GM21786 (cell line): ENCODE results near the gene SNX24.
A peak's percentile ranks its signal among the peaks of the same experiment; 100 is the strongest.

Experiments used
- ATAC-seq: cut with Tn5 transposase; IDR thresholded peaks from one replicate; pipeline ENCODE4 v1.9.1; 2021; ENCODE audit not compliant: unreplicated experiment

SNX24 gene

DNA sequence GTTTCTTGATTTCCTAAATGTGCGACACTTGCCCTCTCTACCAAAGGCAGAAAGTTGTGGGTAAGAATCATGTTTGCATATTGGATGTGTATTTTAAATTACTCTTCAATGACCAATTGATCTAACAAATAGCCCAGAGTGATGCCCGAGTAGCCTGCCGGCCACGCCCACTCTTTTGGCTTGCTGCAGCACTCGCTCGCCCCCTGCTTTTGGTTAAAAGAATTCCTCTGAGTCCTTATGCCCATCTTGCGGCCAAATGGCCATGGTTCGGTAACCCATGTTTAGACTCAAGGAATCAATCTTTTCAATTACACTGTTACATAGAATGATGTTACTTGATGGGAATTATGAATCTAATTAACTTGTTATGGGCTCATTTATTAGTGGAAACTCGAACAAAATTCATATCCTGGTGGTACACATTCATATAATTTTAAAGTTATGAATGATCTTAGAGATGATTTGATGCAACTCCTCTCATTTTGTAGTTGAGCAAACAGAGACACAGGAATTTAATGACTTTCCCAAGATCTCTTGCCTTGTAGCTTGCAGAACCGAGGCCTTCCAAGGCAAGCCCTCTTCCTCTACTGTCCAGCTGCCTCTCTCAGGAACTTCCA, 154.6 kb downstream of the SNX24 start:
- ATAC-seq = peak; percentile 98

DNA sequence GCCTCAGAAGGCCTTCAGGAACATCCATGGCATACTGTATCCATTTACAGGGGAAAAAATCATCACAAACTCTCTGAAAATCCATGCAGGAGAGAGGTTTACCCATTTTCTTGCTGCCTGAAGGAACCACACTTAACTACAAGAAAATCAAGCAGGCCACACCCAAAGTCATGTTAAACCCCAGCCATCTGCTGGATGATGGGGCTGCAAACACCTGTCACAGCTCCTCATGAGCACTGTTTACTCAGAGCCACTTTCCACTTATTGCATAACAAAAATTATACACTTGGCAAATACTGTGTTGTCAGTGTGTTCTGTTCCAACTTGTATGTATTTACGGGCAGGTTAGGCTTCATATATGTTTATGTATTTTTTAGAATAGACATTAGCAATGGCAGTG, 155.3 kb downstream of the SNX24 start:
- no peak for ATAC-seq

DNA sequence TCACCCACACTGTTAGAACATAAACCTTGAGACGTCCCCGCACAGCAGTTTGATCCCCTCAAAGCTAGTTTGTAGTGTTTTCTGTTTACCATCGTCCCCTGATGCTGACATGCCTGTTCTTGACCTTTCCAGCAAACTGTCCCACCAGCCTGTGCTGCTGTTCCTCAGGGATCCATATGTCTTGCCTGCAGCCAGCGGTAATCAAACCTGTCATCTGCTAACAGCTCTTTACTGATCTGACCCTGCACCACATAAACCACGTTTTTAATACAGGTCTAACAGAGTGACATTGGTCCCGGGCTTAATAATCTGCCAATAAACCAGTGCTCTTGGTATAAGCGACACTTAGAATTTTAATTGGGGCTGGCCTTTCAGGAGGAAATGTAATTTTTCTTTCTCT, 156.4 kb downstream of the SNX24 start:
- ATAC-seq = no peak

DNA sequence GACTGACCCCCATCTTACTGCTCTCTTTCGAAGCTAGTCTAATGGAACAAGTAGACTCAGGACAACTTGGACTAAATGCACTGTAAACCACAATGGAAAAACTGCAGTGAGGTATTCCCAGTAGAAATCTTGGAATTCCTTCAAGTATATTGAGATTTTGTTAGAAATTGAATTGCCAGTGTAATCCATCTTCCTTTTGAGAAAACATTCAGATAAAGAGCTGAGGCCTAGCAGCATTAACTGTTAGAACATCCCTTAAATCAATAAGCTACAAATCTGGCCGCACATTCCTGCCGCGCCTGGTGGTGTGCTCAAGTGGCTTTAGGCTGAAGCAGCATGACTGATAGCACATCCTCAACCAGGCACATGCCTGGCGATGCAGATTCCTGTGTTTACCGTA, 161.8 kb downstream of the SNX24 start:
- no peak for ATAC-seq

DNA sequence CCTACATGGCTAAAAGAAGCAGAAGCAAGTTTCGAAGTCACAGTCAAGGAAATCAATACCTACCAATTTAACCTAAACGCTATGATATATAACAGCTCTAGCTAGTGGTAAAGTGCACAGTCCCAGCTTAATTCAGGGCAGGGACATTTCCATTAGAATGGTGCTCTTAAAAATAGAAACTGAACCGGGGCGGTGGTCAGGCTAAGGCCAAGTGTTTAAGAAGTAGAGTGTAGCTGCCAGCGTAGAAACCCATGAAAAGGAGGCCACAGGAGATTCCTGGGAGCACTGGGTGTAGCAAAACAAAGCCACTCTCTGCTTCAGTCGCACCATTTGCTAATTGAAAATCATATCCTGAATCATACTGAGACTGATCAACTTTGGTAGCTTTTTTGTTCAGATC, 162.3 kb downstream of the SNX24 start:
- no peak for ATAC-seq

DNA sequence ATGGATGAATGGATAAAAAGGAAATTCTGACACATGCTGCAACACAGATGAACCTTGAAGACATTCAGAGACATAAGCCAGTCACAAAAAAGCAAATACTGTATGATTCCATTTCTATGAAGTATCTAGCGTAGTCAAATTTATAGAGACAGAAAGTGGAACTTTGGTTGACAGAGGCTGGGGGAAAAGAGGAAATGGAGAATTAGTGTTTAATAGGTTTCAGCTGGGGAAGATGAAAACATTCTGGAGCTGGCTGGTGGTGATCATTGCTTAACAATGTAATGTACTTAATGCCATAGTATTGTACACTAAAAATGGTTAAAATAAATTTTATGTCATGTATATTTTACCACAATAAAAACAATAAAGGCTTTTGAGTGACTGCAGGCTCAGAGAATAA, 166.9 kb downstream of the SNX24 start:
- ATAC-seq = no peak

DNA sequence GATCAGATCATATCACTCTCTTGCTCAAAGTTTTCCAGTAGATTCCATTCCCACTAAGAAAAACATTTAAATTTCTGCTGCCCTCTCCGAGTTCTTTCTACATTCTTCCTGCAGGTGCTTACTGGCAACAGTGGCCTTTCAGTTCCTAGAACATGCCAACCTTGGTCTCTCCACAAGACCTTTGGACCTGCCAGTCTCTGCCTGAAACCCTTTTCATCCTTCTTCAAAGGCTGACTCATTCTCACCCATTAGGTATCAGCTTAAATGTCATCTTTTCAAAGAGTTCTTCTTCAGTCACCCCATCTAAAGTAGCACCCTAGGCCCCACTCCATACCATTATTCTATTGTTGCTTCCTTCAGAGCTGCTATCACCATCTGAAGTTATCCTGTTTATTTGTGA, 169.3 kb downstream of the SNX24 start:
- ATAC-seq = no peak

DNA sequence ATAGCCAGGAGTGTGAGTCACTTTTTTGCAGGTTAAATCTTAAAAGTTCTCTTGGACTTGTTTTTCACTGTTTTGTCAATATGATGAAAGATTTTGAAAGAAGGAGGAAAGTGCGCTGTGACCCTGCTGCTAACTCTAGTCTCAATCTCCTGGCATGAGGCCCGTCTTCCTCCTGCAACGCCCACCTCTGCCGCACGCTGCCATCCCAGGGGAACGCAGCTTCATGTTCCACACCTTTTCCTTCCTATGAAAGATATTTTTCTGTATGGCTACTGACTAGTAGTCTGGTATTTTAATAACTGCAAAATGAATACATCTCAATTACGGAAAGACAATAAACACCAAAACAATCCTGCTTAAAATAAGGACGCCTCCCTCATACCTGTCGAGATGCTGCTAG, 182.8 kb downstream of the SNX24 start:
- no peak for ATAC-seq

DNA sequence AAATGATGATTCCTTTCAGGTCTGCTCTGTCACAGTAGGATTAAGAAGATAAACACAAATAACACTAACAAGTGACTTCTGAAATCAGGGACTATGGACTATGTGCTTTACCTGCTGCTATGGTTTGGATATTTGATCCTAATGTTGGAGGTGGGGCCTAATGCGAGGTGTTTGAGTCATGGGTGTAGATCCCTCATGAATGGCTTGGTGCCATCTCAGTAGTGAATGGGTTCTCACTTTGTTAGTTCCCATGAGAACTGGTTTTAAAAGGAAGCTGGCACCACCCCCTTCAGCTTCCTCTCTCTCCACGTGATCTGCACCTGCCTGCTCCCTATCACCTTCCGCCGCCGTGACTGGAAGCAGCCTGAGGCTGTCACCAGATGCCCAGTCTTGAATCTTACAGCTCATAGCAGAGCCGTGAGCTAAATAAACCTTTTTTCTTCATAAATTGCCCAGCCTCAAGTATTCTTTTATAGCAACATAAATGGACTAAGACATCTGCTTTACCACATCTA, 187.8 kb downstream of the SNX24 start:
- ATAC-seq = no peak

DNA sequence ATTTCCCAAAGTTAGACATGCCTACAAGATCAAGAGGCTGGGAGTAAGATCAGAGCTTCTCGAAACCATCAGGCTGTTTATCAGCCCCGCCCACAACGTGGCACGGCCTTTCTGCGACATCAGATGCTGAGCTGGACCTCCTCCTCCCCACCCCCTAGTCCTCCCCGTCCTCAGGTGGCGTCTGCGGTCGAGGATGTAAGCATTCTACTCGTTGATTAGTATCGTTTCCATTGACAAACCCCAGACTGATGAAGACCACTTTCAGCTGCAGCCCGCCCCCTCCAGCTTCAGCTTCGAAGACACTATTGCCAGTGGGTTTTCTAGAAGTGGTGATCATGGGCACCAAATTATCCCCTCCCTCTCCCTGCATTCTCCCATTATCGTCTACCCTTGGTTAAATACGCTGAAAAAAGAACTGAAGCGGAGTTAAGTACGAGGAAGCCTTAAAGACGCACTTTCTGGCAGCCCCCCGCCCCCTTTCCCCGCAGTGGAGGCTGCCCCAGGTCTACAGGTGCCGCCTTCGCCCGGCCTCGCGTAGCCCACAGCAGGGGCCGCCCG, 190.0 kb downstream of the SNX24 start:
- peak; percentile 29 for ATAC-seq

DNA sequence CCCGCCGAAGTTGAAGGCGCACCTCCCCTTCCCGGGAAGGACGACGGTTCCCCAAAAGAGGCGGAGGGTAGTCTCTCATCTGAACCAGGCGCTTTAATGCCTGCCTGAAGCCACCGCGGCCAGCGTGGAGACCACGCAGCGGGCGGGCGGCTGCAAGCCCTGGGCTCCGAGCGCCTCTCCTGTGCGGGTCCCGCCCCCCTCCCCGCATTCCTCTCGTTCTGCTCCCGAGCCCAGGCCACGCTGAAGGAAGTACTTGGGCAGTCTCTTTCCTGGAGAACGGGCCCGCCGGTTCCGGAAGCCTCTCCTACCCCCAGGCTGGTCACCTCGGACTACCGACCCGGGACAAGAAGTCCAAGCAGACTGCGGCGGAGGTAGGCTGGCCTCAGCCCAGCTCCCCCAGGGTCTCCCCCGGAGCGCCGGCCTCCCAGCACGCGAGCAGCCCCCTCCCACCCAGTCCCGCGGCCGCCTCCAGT, 190.5 kb downstream of the SNX24 start:
- peak; percentile 7 for ATAC-seq

DNA sequence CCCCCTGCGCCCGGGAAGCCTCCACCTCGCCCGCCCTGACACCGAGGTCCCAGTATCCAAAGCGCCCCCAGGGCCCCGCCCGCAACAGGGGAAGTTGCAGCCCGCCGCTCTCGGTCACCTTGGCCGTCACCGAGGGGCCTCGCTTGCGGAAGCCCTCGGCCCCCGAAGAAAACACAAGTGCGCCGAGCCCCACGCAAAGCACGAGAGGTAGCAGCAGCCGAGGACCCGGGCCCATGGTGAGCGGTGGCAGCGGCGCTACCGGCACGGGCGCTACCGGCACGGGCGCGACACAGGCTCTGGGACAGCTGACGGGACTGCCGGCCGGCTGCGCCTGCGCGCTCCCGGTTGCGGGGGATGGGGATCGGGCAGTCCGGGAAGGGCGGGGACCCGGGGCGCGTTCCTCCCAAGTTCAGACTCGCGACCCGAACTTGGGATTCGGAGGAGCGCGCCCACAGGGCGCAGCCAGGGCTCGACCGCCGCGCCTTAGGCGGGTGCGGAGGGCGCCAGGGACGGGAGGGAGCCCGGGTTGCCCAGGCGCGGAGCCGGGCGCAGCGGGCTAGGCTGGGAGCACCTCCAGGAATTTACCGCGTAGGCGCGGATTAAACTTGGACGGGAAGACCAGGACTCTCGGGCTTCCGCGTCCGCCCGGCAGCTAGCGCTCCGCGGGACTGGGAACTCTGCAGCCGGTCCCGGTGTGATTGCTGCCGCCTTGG, 191.1 kb downstream of the SNX24 start, which contains the start of gene PPIC:
Gene PPIC, minus strand, starts transcription at position 335 of the 713 bp plus-strand sequence. Its CDS starts 100 bp downstream, at position 235.
- ATAC-seq = peak; percentile 55

DNA sequence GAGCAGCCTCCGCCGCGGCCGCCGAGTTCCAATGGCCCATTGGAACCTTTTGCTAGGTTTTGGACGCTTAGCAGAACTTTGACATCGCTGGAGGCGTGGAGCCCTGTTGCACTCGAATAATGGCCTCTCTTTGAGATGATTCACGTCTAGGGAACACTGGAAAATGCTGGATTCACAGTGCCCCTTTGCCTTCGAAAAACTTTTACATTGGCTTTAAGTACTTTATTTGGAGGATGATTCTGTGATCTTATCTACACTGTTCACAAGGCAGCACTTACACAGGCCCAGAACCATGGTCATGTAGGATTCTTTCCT, 191.6 kb downstream of the SNX24 start:
- ATAC-seq = no peak

DNA sequence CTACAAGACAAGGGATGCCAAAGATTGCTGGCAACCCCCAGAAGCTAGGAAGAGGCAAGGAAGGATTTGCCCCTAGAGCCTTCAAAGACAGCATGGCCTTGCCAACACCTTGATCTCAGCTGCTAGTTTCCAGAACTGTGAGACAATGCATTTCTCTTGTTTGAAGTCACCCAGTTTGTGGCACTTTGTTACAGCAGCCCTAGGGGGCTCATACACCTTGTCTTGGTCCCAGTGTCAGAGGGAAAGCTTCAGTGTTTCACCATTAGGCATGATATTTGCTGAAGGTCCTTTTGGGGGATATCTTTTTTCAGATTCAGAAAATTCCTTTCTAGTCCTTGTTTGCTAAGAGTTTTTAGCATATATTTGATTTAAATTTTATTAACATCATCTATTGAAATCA, 194.3 kb downstream of the SNX24 start:
- ATAC-seq = no peak

DNA sequence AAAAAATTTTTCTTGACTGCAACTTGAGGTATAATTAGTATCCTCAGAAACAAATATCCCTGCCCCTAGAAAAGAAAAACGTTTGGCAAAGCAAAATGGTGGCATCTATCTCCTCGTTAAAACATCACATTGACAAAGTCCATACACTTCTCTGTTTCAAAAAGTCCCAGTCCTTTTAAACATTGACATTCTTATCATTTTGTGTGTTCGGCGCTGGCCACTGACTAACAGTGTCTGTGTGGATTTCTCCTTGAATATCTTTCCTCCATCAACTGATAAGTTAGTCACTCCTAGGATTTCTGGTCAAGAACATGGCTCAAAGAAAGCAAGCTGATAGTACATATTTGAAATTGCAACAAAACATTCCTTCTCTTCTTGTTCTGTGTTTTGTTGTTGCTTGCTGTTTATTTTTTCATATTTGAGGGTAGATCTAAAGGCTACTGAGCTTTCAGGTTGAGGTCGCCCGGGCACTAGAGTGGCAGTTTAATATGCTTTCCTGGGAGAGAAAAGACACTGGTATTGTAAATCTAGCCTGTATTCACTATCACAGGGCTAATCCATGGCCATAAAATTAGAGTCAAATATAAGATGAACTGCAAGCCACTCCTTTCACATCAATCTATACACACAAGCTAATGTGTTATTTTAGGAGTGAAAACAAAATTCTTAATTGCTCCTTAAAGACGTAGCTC, 199.7 kb downstream of the SNX24 start:
- ATAC-seq = no peak

DNA sequence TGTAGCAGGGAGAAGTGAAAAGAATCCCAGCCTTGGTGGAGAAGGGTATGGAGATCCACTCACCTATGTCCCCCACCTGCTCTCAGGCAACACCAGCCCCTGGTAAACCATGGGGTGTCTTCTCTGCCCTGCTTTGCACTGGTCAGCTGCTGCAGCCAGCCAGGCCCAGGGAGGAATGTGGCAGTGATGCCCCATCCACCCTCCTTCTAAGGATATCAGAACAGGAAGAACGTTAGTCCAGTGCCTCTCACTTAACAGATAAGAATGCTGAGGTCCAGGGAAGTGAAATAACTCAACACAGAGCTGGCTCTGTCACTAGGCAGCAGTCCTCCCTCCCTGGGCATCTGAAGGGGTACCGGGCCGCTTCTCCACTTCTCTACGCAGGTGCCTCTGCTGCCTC, 200.8 kb downstream of the SNX24 start:
- no peak for ATAC-seq

DNA sequence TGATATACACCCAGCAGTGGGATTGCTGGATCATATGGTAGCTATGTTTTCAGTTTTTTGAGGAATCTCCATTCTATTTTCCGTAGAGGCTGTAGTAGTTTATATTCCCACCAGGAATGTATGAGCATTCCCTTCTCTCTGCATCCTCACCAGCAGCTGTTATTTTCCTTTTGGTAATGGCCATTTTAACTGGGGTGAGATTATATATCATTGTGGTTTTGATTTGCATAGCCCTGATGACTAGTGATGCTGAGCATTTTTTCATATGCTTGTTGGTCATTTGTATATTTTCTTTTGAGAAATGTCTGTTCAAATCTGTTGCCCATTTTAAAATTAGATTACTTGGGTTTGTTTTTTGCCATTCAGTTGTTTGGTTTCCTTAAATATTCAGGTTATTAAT, 202.3 kb downstream of the SNX24 start:
- ATAC-seq = no peak

DNA sequence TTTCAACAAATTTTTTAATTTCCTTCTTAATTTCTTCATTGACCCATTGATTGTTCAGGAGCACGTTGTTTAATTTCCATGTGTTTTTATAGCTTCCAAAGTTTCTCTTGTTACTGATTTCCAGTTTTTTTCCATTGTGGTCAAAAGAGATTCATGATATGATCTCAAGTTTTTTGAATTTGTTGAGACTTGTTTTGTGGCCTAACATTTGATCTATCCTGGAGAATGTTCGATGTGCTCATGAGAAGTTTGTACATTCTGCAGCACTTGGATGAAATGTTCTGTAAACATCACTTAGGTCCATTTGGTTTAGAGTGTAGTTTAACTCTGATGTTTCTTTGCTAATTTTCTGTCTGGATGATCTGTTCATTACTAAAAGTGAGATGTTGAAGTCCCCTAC, 205.8 kb downstream of the SNX24 start:
- ATAC-seq = no peak
